Adrenal gland (tissue), 12 donors: ENCODE results near the gene ADGRA3. TPM values are rescaled to one million over a fixed set of nuclear protein-coding genes. Genes with fewer than 3 reads are reported as not detected.
A peak's percentile ranks its signal among the peaks of the same experiment; 100 is the strongest.

Source experiments
- DNase-seq, 7 donors: peaks; one replicate each; pipeline ENCODE4 v3.0.0-alpha.2; 2019 to 2020
- H3K27ac ChIP-seq, 5 donors: fragments of 200-600 bp; sonication (generic) in 4 of 5; 1 replicate in 3 of 5; 2 replicates in 2 of 5; pipeline versions ENCODE4 v1.5.1 to v1.8.0; 2016 to 2020; ENCODE audit warnings: mild to moderate bottlenecking in 1 of 5
- H3K27me3 ChIP-seq: fragments of 200-600 bp; 2 replicates; pipeline ENCODE4 v1.8.0; 2021
- H3K36me3 ChIP-seq, 2 donors: fragments of 200-600 bp; replicated peaks in 1 of 2; 1 replicate in 1 of 2; 2 replicates in 1 of 2; pipeline versions ENCODE4 v1.5.1 to v1.8.0; 2018 to 2022
- H3K4me1 ChIP-seq, 2 donors: fragments of 200-600 bp; replicated peaks in 1 of 2; 1 replicate in 1 of 2; 2 replicates in 1 of 2; pipeline versions ENCODE4 v1.5.1 to v1.8.0; 2018 to 2021
- H3K4me3 ChIP-seq, 4 donors: fragments of 200-600 bp; sonication (generic) in 3 of 4; one replicate each; pipeline ENCODE4 v1.5.1; 2016 to 2018
- H3K9me3 ChIP-seq, 3 donors: fragments of 200-600 bp; sonication (generic) in 1 of 3; replicated peaks in 1 of 3; 1 replicate in 2 of 3; 2 replicates in 1 of 3; pipeline versions ENCODE4 v1.5.1 to v1.8.0; 2016 to 2021
- POLR2A ChIP-seq, 2 donors: fragments of 450-650 bp; IDR thresholded peaks; one replicate each; pipeline ENCODE4 v1.6.1; 2017; ENCODE audit warnings: antibody characterized with exemption in 2 of 2, mild to moderate bottlenecking in 2 of 2, moderate library complexity in 1 of 2
- WGBS, 4 donors: extraction: QIAGEN DNeasy Blood & Tissue Kit in 2 of 4; methylation state at CpG; one replicate each; pipeline versions ENCODE4 v1.1.5 to v1.1.7; 2013 to 2017; 5-methylcytosine and 5-hydroxymethylcytosine counted together
- intact Hi-C, 2 donors: fragments of 100-400 bp; cut with DNase I; formaldehyde crosslinking; loops; one replicate each; pipeline versions ENCODE4 v1.14.1 to v1.15.0; 2022 to 2023
- polyA plus RNA-seq, 3 donors: library from polyadenylated mRNA; stranded (reverse); fragments of 200-250 nt in 2 of 3; fragments of 350-450 nt in 1 of 3; fragmentation: Illumina TruSeq in 1 of 3; extraction: RNeasy Lipid Tissue Mini Kit (QIAGEN cat#74804) in 1 of 3; gene quantifications; one replicate each; pipeline ENCODE4 v1.2.3, GENCODE V29; 2013 to 2014
- total RNA-seq, 9 donors: library from RNA; depleted of rRNA in 4 of 9; stranded (reverse); fragments of >200 nt in 4 of 9; fragments of 120-200 nt in 1 of 9; fragmentation: NEBNext Ultra II Directional in 1 of 9; extraction: Animal tissue kit (Norgen Biotek cat#: 25700) in 1 of 9; gene quantifications; one replicate each; pipeline versions ENCODE4 v1.1.0 to v1.2.4, GENCODE V29; 2013 to 2023
- TF ChIP-seq, protein P1 (sequence below), 6 experiments: fragments of 450-650 bp in 4 of 6; fragments of 200-600 bp in 2 of 6; sonication (generic) in 1 of 6; IDR thresholded peaks; 1 replicate in 5 of 6; 2 replicates in 1 of 6; pipeline versions ENCODE4 v1.5.1 to v1.8.0; 2016 to 2021; ENCODE audit warnings: antibody characterized with exemption in 6 of 6, mild to moderate bottlenecking in 2 of 6, moderate library complexity in 1 of 6
- donor health status: healthy with polysubstance abuse.
- donor health status: Bipolar disorder and iron deficiency.
- donor health status: DM: yes; HTN: yes; CAD: no.
- donor health status: DM: no; HTN: no; CAD: no.
- donor health status: DM: no; HTN: no; CAD: no.
- donor health status: DM: yes; HTN: yes; CAD: no.

ADGRA3 gene
- total and polyA plus RNA-seq, 12 donors, result 9.8 to 36.9 (median 24.0) TPM

DNA sequence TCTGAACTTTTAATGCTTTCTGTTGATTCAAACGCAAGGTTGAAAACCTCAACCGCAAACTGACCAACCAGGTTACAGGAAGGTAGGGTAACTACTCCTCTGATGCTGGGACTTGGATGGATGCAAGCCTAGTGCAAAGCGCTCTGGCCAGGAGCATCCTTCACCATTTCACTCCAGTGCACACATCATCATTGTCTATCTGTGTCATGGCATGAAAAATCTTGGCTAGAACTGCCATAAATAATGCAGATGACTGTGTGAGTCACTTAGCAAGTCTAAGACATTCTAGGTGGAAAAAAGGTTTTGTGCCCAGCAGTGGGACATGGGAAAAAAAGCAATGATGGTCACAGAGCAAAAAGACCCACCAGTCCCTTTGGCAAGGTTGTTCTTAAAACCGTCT, 10.9 kb downstream of the ADGRA3 start:
- H3K4me3 ChIP-seq, result no peak overlapping the region
- no peak overlapping the region for H3K27ac ChIP-seq
- H3K27me3 ChIP-seq, result no peaks in the 10 kb centered on the region
- intact Hi-C loops, result no loop called here
- DNase-seq, result no peak
- H3K36me3 ChIP-seq, result no peaks in the 10 kb centered on the region
- H3K4me1 ChIP-seq, result peaks cover 9 to 12% of the 10 kb centered on the region in 2 donors
- TF ChIP-seq, protein P1, sequence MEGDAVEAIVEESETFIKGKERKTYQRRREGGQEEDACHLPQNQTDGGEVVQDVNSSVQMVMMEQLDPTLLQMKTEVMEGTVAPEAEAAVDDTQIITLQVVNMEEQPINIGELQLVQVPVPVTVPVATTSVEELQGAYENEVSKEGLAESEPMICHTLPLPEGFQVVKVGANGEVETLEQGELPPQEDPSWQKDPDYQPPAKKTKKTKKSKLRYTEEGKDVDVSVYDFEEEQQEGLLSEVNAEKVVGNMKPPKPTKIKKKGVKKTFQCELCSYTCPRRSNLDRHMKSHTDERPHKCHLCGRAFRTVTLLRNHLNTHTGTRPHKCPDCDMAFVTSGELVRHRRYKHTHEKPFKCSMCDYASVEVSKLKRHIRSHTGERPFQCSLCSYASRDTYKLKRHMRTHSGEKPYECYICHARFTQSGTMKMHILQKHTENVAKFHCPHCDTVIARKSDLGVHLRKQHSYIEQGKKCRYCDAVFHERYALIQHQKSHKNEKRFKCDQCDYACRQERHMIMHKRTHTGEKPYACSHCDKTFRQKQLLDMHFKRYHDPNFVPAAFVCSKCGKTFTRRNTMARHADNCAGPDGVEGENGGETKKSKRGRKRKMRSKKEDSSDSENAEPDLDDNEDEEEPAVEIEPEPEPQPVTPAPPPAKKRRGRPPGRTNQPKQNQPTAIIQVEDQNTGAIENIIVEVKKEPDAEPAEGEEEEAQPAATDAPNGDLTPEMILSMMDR (IDR thresholded peaks at IDR 0.05), result no peak
- H3K9me3 ChIP-seq, result no peaks in the 10 kb centered on the region
- 94 to 99% (median 95%) methylated on average over 4 of the region's 4 CpGs for WGBS, 4 donors

DNA sequence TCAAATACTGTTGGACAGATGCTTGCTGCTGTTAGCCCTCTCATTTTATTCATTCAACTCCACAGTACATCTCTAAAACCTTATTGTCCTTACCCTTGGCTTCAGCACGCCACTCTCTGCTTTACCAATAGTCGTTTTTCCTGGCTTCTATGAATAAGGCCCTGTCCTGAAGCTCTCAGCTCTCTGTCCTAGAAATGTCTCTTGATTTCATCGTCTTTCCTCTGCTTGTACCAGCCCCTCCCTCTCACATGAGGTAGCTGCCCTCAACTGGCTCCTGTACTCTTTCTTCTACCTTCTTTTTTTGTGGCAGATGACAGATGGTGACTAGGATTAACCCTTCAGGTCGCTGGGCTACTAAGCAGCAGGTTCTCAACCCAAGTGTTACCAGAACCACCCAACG, 11.4 kb downstream of the ADGRA3 start:
- WGBS, 4 donors, result 79 to 83% (median 80%) methylated on average over 5 of the region's 5 CpGs
- H3K9me3 ChIP-seq, result no peaks in the 10 kb centered on the region
- TF ChIP-seq, protein P1 (IDR thresholded peaks at IDR 0.05), result no peak
- TF ChIP-seq POLR2A (IDR thresholded peaks at IDR 0.05), result no peak
- peaks cover 9 to 12% of the 10 kb centered on the region in 2 donors for H3K4me1 ChIP-seq
- no peak overlapping the region for H3K4me3 ChIP-seq
- H3K36me3 ChIP-seq, result no peaks in the 10 kb centered on the region
- no peaks in the 10 kb centered on the region for H3K27me3 ChIP-seq
- no peak for DNase-seq
- H3K27ac ChIP-seq, result no peak overlapping the region
- intact Hi-C loops, result no loop called here

DNA sequence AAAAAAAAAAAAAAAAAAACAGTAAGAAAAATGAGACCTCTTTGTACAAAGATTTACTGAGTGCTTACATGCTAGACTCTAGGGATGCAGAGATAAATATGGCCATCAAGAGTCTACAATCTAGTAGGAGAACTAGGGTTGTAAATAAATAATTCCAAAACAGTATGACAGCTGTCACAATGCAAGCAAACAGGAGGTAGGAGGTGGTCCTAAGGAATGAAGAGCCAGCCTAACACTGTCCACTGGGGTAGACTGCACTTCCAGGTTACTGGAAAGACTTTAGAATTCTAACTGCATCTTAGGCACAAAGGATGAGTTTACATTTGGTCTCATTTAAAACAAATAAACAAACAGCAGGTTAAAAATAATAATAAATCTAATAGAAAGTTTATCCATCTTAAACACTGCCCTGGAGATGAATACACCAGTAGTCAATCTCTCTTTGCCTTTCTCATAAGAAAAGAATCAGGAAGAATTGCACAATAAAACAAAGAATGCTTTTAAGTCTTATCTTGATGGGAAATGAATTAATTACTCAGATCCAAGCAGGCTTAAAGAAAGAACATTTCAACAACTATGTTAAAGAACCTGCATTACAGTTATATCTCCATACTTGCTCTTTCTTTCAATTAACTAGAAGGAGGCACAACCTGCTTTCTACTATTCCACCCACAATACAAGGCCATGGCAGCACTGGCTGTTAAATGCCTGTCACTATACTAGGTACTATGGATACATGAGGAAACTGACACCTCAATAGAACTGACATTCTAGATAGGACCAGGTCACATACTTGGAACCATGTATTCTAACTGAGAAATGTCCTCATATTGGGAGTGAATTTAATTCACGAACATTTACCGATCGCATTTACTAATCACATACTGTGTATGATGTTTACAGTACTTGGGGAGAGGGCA, 12.7 kb downstream of the ADGRA3 start:
- Histone ChIP-seq H3K9me3 (no peaks in the 10 kb centered on the region), H3K4me1 (peaks cover 9 to 12% of the 10 kb centered on the region in 2 donors), H3K27me3 (no peaks in the 10 kb centered on the region), H3K27ac (peak overlapping the region in 1 of 5 donors; percentile 35), H3K36me3 (no peaks in the 10 kb centered on the region), H3K4me3 (no peak overlapping the region)
- intact Hi-C loops, result no loop called here
- 90 to 97% (median 94%) methylated on average over 3 of the region's 3 CpGs for WGBS, 4 donors
- no peak for TF ChIP-seq POLR2A (IDR thresholded peaks at IDR 0.05)
- TF ChIP-seq, protein P1 (IDR thresholded peaks at IDR 0.05), result no peak
- DNase-seq, result no peak

DNA sequence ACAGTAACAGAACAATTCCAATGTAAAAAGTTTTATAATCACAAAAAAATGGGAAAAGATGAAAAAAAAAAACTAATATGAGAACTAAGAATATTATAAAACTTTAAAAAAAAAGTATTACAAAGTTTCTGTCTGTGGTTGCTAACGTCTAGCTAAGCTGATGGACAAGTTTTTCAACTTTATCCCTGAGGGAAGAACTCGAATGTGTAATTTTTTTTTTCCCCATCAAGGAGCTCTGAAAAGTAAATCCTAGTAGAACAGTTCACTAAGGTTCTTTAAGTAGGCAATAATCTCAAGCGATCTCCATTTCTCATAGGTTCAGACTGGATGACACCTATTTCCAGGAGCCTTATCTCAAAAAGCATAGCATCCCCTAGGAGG, 14.2 kb downstream of the ADGRA3 start:
- H3K9me3 ChIP-seq, result no peaks in the 10 kb centered on the region
- no peak overlapping the region for H3K4me3 ChIP-seq
- DNase-seq, result no peak
- intact Hi-C loops, result no loop called here
- no peak overlapping the region for H3K27ac ChIP-seq
- no peaks in the 10 kb centered on the region for H3K36me3 ChIP-seq
- H3K4me1 ChIP-seq, result peaks cover 9 to 12% of the 10 kb centered on the region in 2 donors
- no peaks in the 10 kb centered on the region for H3K27me3 ChIP-seq
- TF ChIP-seq, protein P1 (IDR thresholded peaks at IDR 0.05), result no peak
- no peak for TF ChIP-seq POLR2A (IDR thresholded peaks at IDR 0.05)
- WGBS, 4 donors, result 59 to 63% (median 61%) methylated on average over 3 of the region's 3 CpGs
